Measurements from ENCODE around the gene TUBA1A.

The TUBA1A gene

DNA sequence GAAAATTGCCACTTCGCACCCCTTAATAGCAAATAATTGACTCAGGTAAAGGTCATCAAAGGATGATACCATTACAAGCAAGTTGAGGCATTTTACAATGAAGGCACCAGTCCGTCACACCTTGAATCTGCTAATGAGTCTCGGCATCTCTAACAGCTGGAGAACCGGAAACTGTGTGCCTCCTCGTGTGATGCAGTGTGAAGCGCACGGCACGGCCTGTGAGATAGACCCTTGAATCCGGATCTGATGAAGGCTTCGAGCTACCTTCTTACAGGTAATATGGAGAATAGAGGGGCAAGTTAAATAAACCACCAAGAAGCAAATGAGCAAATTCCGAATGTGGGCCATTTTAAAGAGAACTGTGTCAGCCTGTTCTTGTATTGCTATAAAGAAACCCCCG lies 19.8 kb upstream of the TUBA1A start:
- Histone ChIP-seq H3K36me3 (no peaks in the 10 kb centered on the region), H3K9me3 (no peaks in the 10 kb centered on the region), H3K27ac (no peak overlapping the region), H3K27me3 (no peaks in the 10 kb centered on the region), H3K4me1 (no peaks in the 10 kb centered on the region), H3K4me3 (no peak overlapping the region)
- intact Hi-C loops (cut with DNase I; ENCODE audit: low total_unique reads) = no loop called here
- peak in 1 of 2 donors; percentile 2 for DNase-seq
- TF ChIP-seq, protein P1, sequence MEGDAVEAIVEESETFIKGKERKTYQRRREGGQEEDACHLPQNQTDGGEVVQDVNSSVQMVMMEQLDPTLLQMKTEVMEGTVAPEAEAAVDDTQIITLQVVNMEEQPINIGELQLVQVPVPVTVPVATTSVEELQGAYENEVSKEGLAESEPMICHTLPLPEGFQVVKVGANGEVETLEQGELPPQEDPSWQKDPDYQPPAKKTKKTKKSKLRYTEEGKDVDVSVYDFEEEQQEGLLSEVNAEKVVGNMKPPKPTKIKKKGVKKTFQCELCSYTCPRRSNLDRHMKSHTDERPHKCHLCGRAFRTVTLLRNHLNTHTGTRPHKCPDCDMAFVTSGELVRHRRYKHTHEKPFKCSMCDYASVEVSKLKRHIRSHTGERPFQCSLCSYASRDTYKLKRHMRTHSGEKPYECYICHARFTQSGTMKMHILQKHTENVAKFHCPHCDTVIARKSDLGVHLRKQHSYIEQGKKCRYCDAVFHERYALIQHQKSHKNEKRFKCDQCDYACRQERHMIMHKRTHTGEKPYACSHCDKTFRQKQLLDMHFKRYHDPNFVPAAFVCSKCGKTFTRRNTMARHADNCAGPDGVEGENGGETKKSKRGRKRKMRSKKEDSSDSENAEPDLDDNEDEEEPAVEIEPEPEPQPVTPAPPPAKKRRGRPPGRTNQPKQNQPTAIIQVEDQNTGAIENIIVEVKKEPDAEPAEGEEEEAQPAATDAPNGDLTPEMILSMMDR (IDR thresholded peaks at IDR 0.05) = no peak

DNA sequence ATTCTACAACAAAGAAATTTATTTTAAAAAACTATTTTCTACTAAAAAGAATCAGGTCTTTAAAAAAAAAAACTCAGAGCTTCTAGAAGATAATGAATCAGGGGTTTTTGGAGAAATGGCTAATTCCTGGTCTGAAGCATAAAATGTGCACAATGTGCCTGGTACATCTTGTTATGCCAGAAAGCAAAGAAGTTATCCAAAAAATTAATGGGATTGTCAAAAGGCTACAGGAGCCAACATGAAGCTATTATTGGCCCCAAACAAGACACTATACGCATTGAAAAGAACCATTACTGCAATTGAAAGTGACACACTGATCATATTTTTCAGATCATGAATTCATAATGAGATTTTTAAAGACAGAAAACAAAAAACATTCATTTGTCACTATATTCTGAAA lies 19.3 kb upstream of the TUBA1A start:
- no peaks in the 10 kb centered on the region for H3K9me3 ChIP-seq
- no peak overlapping the region for H3K4me3 ChIP-seq
- H3K36me3 ChIP-seq = no peaks in the 10 kb centered on the region
- no peak overlapping the region for H3K27ac ChIP-seq
- no peaks in the 10 kb centered on the region for H3K27me3 ChIP-seq
- no peaks in the 10 kb centered on the region for H3K4me1 ChIP-seq
- intact Hi-C loops (cut with DNase I; ENCODE audit: low total_unique reads) = no loop called here
- TF ChIP-seq, protein P1 (IDR thresholded peaks at IDR 0.05) = no peak
- DNase-seq = no peak

GRCh38 chr12:49206389-49206788 lies 17.5 kb upstream of the TUBA1A start:
- Histone ChIP-seq H3K4me3 (no peak overlapping the region), H3K27me3 (no peaks in the 10 kb centered on the region), H3K9me3 (no peaks in the 10 kb centered on the region), H3K4me1 (peaks cover 0 to 9% (median 8%) of the 10 kb centered on the region in 4 donors), H3K36me3 (no peaks in the 10 kb centered on the region), H3K27ac (no peak overlapping the region)
- TF ChIP-seq, protein P1 (IDR thresholded peaks at IDR 0.05) = no peak
- DNase-seq = no peak
- intact Hi-C loops (cut with DNase I; ENCODE audit: low total_unique reads) = no loop called here

- peaks cover 0 to 20% (median 15%) of the 10 kb centered on the region in 4 donors for H3K4me1 ChIP-seq
- no peaks in the 10 kb centered on the region for H3K36me3 ChIP-seq
- H3K9me3 ChIP-seq = no peaks in the 10 kb centered on the region
- DNase-seq = peak in 1 of 2 donors; percentile 28
- TF ChIP-seq, protein P1 (IDR thresholded peaks at IDR 0.05) = no peak
- intact Hi-C loops (cut with DNase I; ENCODE audit: low total_unique reads) = loop anchor here (5.0 kb wide), 1 partner anchor 69 kb away; the partner anchor contains the start of gene TUBA1B
- H3K4me3 ChIP-seq = peak overlapping the region in 1 of 2 donors; percentile 21
- H3K27ac ChIP-seq = peak overlapping the region; percentile 65 to 70
- no peaks in the 10 kb centered on the region for H3K27me3 ChIP-seq
Measured at GRCh38 chr12:49201595-49202295, 12.9 kb upstream of the TUBA1A start.

DNA sequence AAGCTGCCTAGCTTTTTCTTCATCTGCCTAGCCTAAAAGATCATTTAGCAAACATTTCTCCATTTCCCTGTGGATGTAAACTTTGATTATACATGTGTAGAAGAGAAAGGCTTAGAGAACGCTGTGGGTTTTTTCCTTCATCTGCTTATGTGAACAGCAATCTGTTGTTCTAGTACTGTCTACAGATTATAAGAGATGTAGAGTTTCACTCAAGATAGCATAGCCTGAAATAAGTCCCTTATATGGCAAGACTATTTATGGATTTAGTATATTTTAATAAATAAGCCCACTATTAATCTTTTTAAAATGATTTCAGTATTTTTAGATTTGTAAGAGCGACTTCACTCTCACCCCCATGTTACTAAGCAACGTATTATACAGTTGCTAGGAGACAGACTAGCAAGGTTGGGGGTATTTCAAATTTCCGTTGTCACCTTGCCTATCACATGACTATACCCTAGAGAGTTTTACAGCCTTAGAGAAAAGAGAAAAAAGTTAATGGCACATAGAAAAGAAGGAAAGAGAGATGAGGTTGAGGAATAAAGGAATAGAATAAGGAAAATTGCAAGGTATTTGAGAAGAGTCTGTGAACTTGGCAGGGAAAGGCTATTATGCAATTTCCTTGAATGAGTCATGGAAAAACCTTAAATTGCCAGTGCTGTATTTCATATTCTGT lies 12.2 kb upstream of the TUBA1A start:
- Histone ChIP-seq H3K9me3 (no peaks in the 10 kb centered on the region), H3K4me3 (peak overlapping the region in 1 of 2 donors; percentile 21), H3K36me3 (no peaks in the 10 kb centered on the region), H3K27ac (peak overlapping the region; percentile 65 to 70), H3K27me3 (no peaks in the 10 kb centered on the region), H3K4me1 (peaks cover 0 to 20% (median 15%) of the 10 kb centered on the region in 4 donors)
- DNase-seq = no peak
- intact Hi-C loops (cut with DNase I; ENCODE audit: low total_unique reads) = loop anchor here (5.0 kb wide), 1 partner anchor 69 kb away; the partner anchor contains the start of gene TUBA1B
- TF ChIP-seq, protein P1 (IDR thresholded peaks at IDR 0.05) = no peak

Measured in tibial artery (tissue), 4 donors.